Peyer's patch (tissue), 4 donors: ENCODE measurements around the gene BAHCC1. TPM values are rescaled to one million over a fixed set of nuclear protein-coding genes. Genes with fewer than 3 reads are reported as not detected.
A peak's percentile ranks its signal among the peaks of the same experiment; 100 is the strongest.

Experiments used
- DNase-seq, 3 donors: peaks; one replicate each; pipeline ENCODE4 v3.0.0-alpha.2; 2017 to 2019
- H3K27ac ChIP-seq, 4 donors: fragments of 200-600 bp; sonication (generic); one replicate each; pipeline ENCODE4 v1.5.1; 2016 to 2019
- H3K27me3 ChIP-seq, 2 donors: fragments of 200-600 bp; sonication (generic); one replicate each; pipeline ENCODE4 v1.5.1; 2019
- H3K36me3 ChIP-seq, 3 donors: fragments of 200-600 bp; sonication (generic); one replicate each; pipeline ENCODE4 v1.5.1; 2016 to 2019
- H3K4me1 ChIP-seq, 4 donors: fragments of 200-600 bp; sonication (generic); one replicate each; pipeline ENCODE4 v1.5.1; 2016 to 2019
- H3K4me3 ChIP-seq, 4 donors: fragments of 200-600 bp; sonication (generic); 1 replicate in 3 of 4; 2 replicates in 1 of 4; pipeline ENCODE4 v1.5.1; 2016 to 2019; ENCODE audit warnings: mild to moderate bottlenecking in 1 of 4
- H3K9me3 ChIP-seq, 4 donors: fragments of 200-600 bp; sonication (generic); one replicate each; pipeline ENCODE4 v1.5.1; 2016 to 2019; ENCODE audit warnings: mild to moderate bottlenecking in 1 of 4
- CTCF ChIP-seq, 6 experiments: fragments of 450-650 bp in 4 of 6; fragments of 200-600 bp in 2 of 6; sonication (generic) in 1 of 6; IDR thresholded peaks; one replicate each; pipeline ENCODE4 v1.5.1; 2017 to 2019; ENCODE audit warnings: antibody characterized with exemption in 6 of 6, mild to moderate bottlenecking in 3 of 6, moderate library complexity in 1 of 6
- POLR2A ChIP-seq, 2 donors: fragments of 450-650 bp; IDR thresholded peaks; one replicate each; pipeline ENCODE4 v1.5.1; 2017; ENCODE audit warnings: antibody characterized with exemption in 2 of 2, mild to moderate bottlenecking in 2 of 2, moderate library complexity in 2 of 2
- total RNA-seq, 4 donors: library from RNA; depleted of rRNA; stranded (reverse); fragments of >200 nt; gene quantifications; one replicate each; pipeline ENCODE4 v1.1.0, GENCODE V29; 2016

The BAHCC1 gene
- total RNA-seq, 4 donors from 2014 or later: 11.6 to 43.0 (median 23.9) TPM

DNA sequence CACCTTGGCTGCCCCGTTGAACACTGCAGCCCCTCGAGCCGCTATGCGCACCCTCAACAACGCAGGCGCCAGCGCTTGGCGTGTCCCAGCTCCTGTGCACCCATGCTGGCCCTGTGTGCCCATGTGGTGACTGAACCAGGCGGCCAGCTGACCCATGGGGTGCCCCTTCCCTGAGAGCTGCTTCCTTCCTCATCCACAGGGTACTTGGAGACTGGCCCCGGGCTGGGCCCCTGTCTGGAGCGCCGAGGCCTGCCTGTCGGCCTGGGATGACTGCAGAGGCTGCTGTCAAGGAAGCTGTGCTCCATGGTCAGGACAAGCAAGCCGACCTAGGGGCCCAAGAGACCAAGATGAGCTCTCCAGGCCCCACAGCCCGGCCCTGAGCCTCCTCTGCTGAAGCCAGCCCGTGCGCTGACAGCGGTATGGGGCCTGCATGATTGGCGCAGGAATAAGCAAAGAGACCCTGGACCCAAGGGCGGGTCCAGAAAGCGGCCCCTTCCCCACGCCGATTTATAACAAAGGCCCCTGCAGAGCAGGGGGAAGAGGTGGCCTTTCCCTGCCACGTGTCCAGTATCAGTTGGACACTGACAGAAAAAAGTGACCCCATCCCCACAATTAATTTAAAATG lies 21.6 kb upstream of the BAHCC1 start:
- DNase-seq: no peak

GRCh38 chr17:81374890-81375289 lies 20.4 kb upstream of the BAHCC1 start:
- Histone ChIP-seq H3K27me3 (no peaks in the 10 kb centered on the region), H3K4me3 (no peak overlapping the region), H3K9me3 (no peaks in the 10 kb centered on the region), H3K27ac (no peak overlapping the region), H3K4me1 (peaks cover 0 to 5% (median 0%) of the 10 kb centered on the region in 4 donors), H3K36me3 (no peaks in the 10 kb centered on the region)
- TF ChIP-seq CTCF (IDR thresholded peaks at IDR 0.05) (no peak), POLR2A (IDR thresholded peaks at IDR 0.05) (no peak)
- DNase-seq: no peak

More for the DNA sequence above, 21.6 kb upstream of the BAHCC1 start:
- Histone ChIP-seq H3K9me3 (no peaks in the 10 kb centered on the region), H3K27ac (no peak overlapping the region), H3K36me3 (no peaks in the 10 kb centered on the region), H3K4me3 (no peak overlapping the region), H3K4me1 (peaks cover 0 to 5% (median 0%) of the 10 kb centered on the region in 4 donors), H3K27me3 (no peaks in the 10 kb centered on the region)
- TF ChIP-seq POLR2A (IDR thresholded peaks at IDR 0.05) (no peak), CTCF (IDR thresholded peaks at IDR 0.05) (no peak)

DNA sequence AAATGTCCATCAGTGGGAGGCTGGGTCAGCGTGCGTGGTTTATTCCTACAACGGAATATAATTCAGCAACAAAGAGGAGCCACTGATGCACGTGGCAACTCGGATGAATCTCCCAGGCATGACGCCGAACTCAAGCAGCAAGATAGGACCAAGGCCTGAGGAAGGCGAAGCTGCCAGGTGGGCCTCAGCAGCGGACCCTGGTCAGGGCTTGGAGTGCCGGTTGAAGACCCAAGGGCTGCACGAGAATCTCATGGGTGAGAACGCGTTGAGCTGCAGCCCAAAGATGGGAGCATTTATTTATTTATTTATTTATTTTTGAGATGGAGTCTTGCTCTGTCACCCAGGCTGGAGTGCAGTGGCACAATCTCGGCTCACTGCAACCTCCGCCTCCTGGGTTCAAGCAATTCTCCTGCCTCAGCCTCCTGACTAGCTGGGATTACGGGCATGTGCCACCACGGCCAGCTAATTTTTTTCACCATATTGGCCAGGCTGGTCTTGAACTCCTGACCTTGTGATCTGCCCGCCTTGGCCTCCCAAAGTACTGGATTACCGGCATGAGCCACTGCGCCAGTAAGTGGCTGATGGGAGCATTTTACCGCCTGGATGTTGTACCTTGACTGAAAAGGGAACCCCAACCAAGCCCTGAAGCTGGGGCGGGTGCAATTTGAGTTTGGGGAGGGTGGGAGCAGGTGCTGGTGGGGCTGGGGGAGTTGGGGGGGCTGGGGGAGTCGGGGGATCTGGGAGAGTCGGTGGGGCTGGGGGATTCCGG lies 18.1 kb upstream of the BAHCC1 start:
- H3K27me3 ChIP-seq: no peaks in the 10 kb centered on the region
- no peaks in the 10 kb centered on the region for H3K9me3 ChIP-seq
- no peak for TF ChIP-seq POLR2A (IDR thresholded peaks at IDR 0.05)
- no peak for TF ChIP-seq CTCF (IDR thresholded peaks at IDR 0.05)
- peaks cover 0 to 5% (median 0%) of the 10 kb centered on the region in 4 donors for H3K4me1 ChIP-seq
- H3K27ac ChIP-seq: no peak overlapping the region
- no peaks in the 10 kb centered on the region for H3K36me3 ChIP-seq
- no peak for DNase-seq
- no peak overlapping the region for H3K4me3 ChIP-seq

- H3K9me3 ChIP-seq: no peaks in the 10 kb centered on the region
- H3K27ac ChIP-seq: no peak overlapping the region
- H3K4me3 ChIP-seq: no peak overlapping the region
- H3K36me3 ChIP-seq: no peaks in the 10 kb centered on the region
- no peak for DNase-seq
- H3K27me3 ChIP-seq: no peaks in the 10 kb centered on the region
- TF ChIP-seq CTCF (IDR thresholded peaks at IDR 0.05) (no peak), POLR2A (IDR thresholded peaks at IDR 0.05) (no peak)
- no peaks in the 10 kb centered on the region for H3K4me1 ChIP-seq
Observed at GRCh38 chr17:81378941-81379511, 16.2 kb upstream of the BAHCC1 start.

- H3K27ac ChIP-seq: no peak overlapping the region
- no peaks in the 10 kb centered on the region for H3K4me1 ChIP-seq
- H3K9me3 ChIP-seq: no peaks in the 10 kb centered on the region
- peak in 1 of 6 experiments; percentile 25 for TF ChIP-seq CTCF (IDR thresholded peaks at IDR 0.05)
- TF ChIP-seq POLR2A (IDR thresholded peaks at IDR 0.05): peak; percentile 23 to 48
- no peak overlapping the region for H3K4me3 ChIP-seq
- H3K27me3 ChIP-seq: no peaks in the 10 kb centered on the region
- no peaks in the 10 kb centered on the region for H3K36me3 ChIP-seq
- peak in 2 of 3 donors; percentile 81 to 85 for DNase-seq
Observed at GRCh38 chr17:81379523-81379942, 15.7 kb upstream of the BAHCC1 start.
